C4-2B (cell line): ENCODE results near the gene CSMD2.

Experiments used
- CTCF ChIP-seq: fragments of 450-650 bp; conservative IDR thresholded peaks from 2 replicates; pipeline ENCODE4 v1.5.1; 2017; ENCODE audit warnings: mild to moderate bottlenecking
- ZFX ChIP-seq: fragments of 450-650 bp; IDR thresholded peaks from 2 replicates; pipeline ENCODE4 v1.6.1; 2017

- TF ChIP-seq CTCF (no peak), ZFX (no peak)
Measured at GRCh38 chr1:33971913-33972312, 193.1 kb downstream of the CSMD2 start.
